Left hindlimb (tissue), 1 donor: ENCODE measurements around the gene UBXN11.
A peak's percentile ranks its signal among the peaks of the same experiment; 100 is the strongest.

ENCODE experiments used
- DNase-seq: peaks from one replicate; pipeline ENCODE4 v3.0.0-alpha.2; 2018

Gene UBXN11

GRCh38 chr1:26306290-26307229, at the start of gene UBXN11:
Gene UBXN11, minus strand, starts transcription at chr1:26306636. Its CDS starts 3,753 bp downstream, at chr1:26302883.
- peak; percentile 89 for DNase-seq

- no peak for DNase-seq
Observed at GRCh38 chr1:26356106-26356505, 49.7 kb upstream of the UBXN11 start.

- no peak for DNase-seq
Observed at GRCh38 chr1:26354972-26355371, 48.5 kb upstream of the UBXN11 start.

- DNase-seq: no peak
Observed at GRCh38 chr1:26353976-26354820, 47.8 kb upstream of the UBXN11 start, which contains the start of gene CRYBG2. Gene CRYBG2, minus strand, starts transcription at chr1:26354130. Its CDS starts 7,473 bp downstream, at chr1:26346657.

- no peak for DNase-seq
Observed at GRCh38 chr1:26353210-26353859, 46.9 kb upstream of the UBXN11 start.

- no peak for DNase-seq
Observed at GRCh38 chr1:26352338-26352679, 45.9 kb upstream of the UBXN11 start.

GRCh38 chr1:26351590-26352337, 45.3 kb upstream of the UBXN11 start:
- DNase-seq: no peak

- DNase-seq: no peak
Observed at GRCh38 chr1:26350701-26351589, 44.5 kb upstream of the UBXN11 start.

- no peak for DNase-seq
Observed at GRCh38 chr1:26350343-26350700, 43.9 kb upstream of the UBXN11 start.

- DNase-seq: no peak
Observed at GRCh38 chr1:26349877-26350244, 43.4 kb upstream of the UBXN11 start.

- DNase-seq: no peak
Observed at GRCh38 chr1:26349188-26349876, 42.9 kb upstream of the UBXN11 start.

- DNase-seq: no peak
Observed at GRCh38 chr1:26346274-26347033, 40.0 kb upstream of the UBXN11 start.

- DNase-seq: no peak
Observed at GRCh38 chr1:26345718-26346117, 39.3 kb upstream of the UBXN11 start.

GRCh38 chr1:26344147-26344920, 37.9 kb upstream of the UBXN11 start:
- DNase-seq: no peak

- DNase-seq: no peak
Observed at GRCh38 chr1:26340047-26340481, 33.6 kb upstream of the UBXN11 start.

- DNase-seq: no peak
Observed at GRCh38 chr1:26338670-26339069, 32.2 kb upstream of the UBXN11 start.

GRCh38 chr1:26337625-26338024, 31.2 kb upstream of the UBXN11 start:
- no peak for DNase-seq

- no peak for DNase-seq
Observed at GRCh38 chr1:26337206-26337535, 30.7 kb upstream of the UBXN11 start.

GRCh38 chr1:26336477-26337205, 30.2 kb upstream of the UBXN11 start:
- no peak for DNase-seq
